GM19438 (cell line): ENCODE results near the gene ZNF185.
"Not testable (repeated sequence)": the region's sequence is repeated elsewhere in the genome, so short reads cannot be mapped to it uniquely, and the experiment has no call there.

Source experiments
- ATAC-seq: cut with Tn5 transposase; IDR thresholded peaks from one replicate; pipeline ENCODE4 v1.9.1; 2021; ENCODE audit warnings: low read depth; ENCODE audit not compliant: unreplicated experiment

ZNF185 gene

DNA sequence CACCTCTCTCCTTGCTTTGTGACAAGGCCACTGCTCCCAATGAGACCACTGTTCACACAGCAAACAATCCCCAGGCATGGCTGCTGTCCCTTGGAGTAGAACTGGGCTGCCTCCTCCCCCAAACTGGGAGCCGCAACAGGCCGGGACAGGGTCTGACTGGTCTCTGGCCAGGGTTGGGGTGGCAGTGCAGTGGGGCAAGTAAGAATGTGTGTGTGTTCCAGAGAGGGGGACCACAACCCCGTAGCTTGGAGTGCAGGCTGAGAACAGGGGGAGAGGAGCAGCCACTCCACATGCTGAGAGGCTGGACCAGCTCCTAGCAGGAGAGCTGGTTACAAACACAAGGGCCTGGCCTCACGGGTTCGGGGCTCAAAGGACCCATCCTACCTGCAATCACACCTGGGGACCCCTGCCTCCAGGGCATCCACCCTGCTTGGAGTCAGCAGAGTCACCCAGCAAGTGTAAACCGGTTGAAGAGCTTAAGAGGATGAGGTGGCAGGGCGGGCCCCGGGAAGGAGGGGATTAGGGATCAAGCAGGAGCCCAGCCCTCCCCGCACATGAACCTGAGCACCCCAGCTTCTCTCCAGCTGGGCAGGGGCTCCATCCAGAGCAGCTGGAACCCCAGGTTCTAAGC is 3.8 kb upstream of the ZNF185 start:
- no peak for ATAC-seq

GRCh38 chrX:152895121-152895520 is 2.7 kb upstream of the ZNF185 start:
- no peak for ATAC-seq

- ATAC-seq = no peak
Measured at GRCh38 chrX:152895724-152896420, 2.0 kb upstream of the ZNF185 start.

DNA sequence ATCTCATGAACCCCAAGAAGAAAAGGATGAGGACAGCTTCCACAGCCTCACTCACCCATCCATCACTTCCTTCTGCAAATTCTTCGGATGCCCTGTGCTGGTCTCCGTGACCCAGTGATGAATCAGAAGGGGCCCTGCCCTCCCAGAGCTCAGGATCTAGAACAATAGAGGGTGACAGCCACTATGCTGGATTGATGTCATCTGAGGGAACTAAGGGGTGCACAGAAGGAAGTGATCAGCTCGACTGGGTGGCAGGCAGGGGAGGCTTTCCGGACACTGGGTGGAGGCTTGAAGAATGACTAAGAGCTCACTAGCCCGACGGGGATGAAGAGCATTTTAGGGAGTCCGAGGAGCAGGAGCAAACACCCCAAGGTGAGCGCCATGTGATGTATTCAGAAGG is 1.4 kb upstream of the ZNF185 start:
- ATAC-seq = no peak

DNA sequence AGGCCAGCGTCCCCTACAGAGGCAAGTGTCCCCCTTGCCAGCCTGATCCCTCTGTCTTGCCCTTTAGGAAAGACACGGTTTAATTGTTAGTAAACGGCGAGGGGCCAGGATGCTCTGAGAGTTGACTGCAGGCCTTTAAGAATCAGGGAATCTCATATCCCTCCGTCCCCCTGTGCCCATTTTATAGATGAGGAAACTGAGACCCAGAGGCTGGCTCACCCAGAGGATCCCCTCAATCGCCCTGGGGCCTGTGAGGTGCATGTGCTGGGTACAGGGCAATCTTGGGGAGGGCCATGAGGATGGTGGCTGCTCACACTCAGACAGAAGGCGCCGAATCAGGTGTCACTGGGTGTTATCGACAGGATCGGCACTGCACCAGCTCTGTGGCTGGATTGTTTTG is 575 bp downstream of the ZNF185 start:
- no peak for ATAC-seq

- no peak for ATAC-seq
Measured at GRCh38 chrX:152899111-152899873, 1.4 kb downstream of the ZNF185 start.

DNA sequence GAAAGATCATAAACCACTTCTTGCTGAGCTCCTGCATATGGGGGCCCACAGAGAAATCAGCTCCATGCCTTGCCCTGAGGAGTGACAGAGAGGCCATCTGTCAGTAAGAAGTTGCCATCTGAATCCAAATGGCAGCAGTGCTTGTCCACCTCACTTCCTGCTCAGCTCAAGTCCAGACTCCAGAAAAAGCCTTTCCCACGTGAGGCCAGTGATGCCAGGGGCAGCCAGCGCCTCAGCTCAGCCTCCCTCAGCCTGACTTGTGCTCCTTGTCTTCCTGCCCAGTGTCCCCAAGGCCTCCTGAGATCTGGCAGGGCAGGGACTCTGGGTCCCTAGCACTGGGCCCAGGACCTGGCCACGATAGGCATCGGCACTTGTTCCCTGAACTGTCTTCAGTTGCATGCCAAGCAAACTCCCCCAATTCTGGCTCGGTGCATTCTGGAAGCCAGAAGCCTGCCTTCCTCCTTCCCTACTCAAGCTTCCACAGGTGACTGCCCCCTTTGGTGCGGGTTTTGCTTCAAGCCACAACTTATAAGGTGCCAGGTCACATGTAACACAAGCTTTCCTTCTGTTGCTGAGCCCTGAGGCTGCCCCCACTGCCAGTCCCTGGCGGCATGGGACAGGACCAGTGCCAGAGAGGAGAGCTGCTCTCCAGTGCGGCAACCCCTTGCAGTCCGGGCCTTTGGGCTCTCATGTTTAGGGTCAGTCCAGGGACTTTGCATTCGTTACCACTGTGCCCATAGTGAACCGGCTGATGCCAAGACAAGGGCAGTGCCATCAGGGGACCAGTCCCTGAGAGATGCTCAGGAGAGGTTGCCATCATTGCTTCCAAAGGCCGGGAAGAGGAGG is 2.2 kb downstream of the ZNF185 start:
- ATAC-seq = no peak

- no peak for ATAC-seq
Measured at GRCh38 chrX:152900937-152901445, 3.1 kb downstream of the ZNF185 start.

- ATAC-seq = no peak
Measured at GRCh38 chrX:152901816-152902501, 4.1 kb downstream of the ZNF185 start.

DNA sequence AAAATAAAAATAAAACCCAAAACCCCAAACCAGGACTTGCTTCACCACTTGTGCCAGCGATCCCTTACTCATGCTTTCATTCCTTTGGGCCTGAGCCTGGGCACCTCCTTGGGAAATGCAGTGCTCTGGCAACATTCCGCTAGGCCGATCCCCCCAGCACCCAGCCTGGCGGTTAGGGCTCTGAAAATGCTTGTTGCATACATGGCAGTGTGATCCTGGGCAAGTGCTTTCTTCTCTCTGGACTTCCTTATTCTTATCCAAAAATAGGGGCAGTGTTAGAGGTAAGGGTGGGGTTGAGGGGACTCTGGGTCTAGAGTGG is 4.6 kb downstream of the ZNF185 start:
- ATAC-seq = no peak

GRCh38 chrX:152903589-152903988 is 5.7 kb downstream of the ZNF185 start:
- no peak for ATAC-seq

DNA sequence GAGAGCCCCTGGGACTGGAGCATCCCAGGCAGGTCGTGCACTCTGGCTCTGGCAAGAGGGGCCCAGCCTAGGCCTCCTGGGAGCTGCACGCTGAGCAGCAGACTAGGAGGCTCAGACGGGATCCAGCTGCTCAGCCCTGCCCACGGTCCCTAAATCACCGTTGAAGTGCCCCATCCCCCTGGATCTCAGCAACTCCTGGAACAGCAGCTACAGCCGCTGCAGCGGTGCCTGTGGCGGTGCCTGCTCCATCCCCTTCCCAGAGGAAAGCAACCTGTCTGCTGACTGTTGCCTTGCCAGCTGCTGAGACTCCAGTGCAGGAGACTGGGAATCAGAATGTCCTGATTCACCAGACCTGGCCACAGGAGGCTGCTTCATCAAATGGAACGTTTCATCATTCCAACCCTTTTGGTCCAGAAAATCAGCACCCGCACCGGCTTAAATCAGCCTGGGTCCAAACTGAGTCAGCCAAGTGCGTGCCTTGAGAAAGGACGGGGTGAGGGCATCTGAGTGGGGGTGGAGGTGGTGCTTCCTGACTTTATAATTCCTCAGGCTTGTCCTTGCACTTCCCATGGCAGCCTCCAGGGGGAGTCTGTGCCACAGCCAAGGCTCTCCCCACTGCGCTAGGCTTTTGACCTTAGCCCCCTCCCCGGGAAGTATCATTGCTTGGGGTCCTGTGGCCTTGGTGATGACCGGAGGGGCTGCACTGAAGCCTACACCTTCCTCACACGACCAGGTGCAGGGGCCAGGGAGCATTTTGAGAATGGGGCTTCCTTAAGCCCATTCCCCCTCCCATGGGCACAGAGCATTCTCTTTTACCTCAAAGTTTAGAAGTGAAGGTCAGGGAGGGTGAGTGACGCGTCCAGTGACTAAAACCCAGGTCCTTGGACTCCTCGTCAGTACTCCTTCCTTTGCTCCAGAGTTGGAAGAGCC is 6.5 kb downstream of the ZNF185 start:
- peak; percentile 61 for ATAC-seq

DNA sequence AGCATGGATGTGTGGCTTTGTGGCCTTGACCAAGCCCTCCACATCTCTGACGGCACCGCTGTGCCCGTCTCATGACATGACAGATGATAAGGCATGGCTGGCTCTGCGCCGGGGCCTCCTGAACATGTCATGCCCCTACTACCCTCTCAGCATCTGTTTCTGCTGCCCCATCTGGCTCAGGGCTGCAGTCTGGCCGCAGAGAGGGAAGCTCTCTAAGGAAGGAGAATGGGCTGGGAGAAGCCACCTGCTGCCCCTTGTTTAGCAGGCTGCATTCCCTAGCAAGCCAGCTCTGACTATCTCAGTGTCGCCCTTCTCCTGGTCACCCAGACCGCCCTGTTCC is 7.2 kb downstream of the ZNF185 start:
- no peak for ATAC-seq

GRCh38 chrX:152907084-152907651 is 9.3 kb downstream of the ZNF185 start:
- no peak for ATAC-seq

- ATAC-seq = no peak
Measured at GRCh38 chrX:152908486-152908885, 10.6 kb downstream of the ZNF185 start.

- not testable (repeated sequence) for ATAC-seq
Measured at GRCh38 chrX:152910018-152910417, 12.2 kb downstream of the ZNF185 start.

- ATAC-seq = no peak
Measured at GRCh38 chrX:152912106-152912505, 14.2 kb downstream of the ZNF185 start.

- ATAC-seq = no peak
Measured at GRCh38 chrX:152912641-152913040, 14.8 kb downstream of the ZNF185 start.

DNA sequence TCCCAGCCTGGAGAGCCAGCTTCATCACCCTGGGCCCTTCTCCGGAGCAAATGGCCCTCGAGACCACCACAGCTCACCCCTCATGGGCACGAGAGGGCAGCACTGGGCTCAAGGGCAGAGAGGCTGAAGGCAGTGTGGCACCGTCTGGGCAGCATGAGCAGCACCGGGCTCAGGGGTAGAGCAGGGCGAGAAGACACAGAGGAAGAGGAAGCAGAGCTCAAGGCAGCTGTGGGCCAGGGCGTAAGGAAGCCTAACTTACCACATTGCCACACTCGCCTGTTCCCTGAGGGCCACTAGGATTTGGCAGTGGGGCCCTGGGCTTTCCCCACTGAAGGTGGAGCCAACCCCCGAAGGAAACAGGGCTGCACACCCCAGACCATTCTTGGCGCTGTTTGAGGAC is 15.5 kb downstream of the ZNF185 start:
- no peak for ATAC-seq
